Activated naive CD8-positive, alpha-beta T cell treated with anti-CD3 and anti-CD28 coated beads for 36 hours (primary cell): ENCODE results near the gene SSPN. TPM values are rescaled to one million over a fixed set of nuclear protein-coding genes. Genes with fewer than 3 reads are reported as not detected.
A peak's percentile ranks its signal among the peaks of the same experiment; 100 is the strongest.

Experiments
- DNase-seq: peaks from one replicate; pipeline ENCODE4 v3.0.0; 2021
- H3K27ac Mint-ChIP-seq: one replicate; pipeline ENCODE4 v1.8.0; 2022; ENCODE audit warnings: mild to moderate bottlenecking, moderate library complexity, mixed read lengths
- H3K27me3 Mint-ChIP-seq: one replicate; pipeline ENCODE4 v1.8.0; 2022; ENCODE audit warnings: mild to moderate bottlenecking, mixed read lengths
- H3K36me3 Mint-ChIP-seq: one replicate; pipeline ENCODE4 v1.8.0; 2021; ENCODE audit warnings: mild to moderate bottlenecking, mixed read lengths
- H3K4me1 Mint-ChIP-seq: one replicate; pipeline ENCODE4 v1.8.0; 2021; ENCODE audit warnings: mixed read lengths
- H3K4me3 Mint-ChIP-seq: one replicate; pipeline ENCODE4 v1.8.0; 2022; ENCODE audit warnings: mild to moderate bottlenecking, moderate library complexity, mixed read lengths
- H3K9me3 Mint-ChIP-seq: one replicate; pipeline ENCODE4 v1.8.0; 2022; ENCODE audit warnings: mixed read lengths
- total RNA-seq, 2 experiments: library from RNA; stranded (reverse); gene quantifications; one replicate each; pipeline ENCODE4 v1.2.3, GENCODE V29; 2021

The SSPN gene
- total RNA-seq = not detected

GRCh38 chr12:26195250-26195640 is at the start of gene SSPN:
Gene SSPN (plus strand): TSS chr12:26195573. CDS start chr12:26195673, 100 bp downstream.
- peak; percentile 10 for DNase-seq
- Mint-ChIP-seq H3K4me3 (peak within 1 kb of the TSS; percentile 68), H3K27ac (no peak within 1 kb of the TSS), H3K4me1 (peaks cover 3% of the 10 kb centered on the region), H3K36me3 (no peaks in the 10 kb centered on the region), H3K9me3 (no peaks in the 10 kb centered on the region), H3K27me3 (peaks cover 73% of the 10 kb centered on the region)

GRCh38 chr12:26148291-26148690 is 47.1 kb upstream of the SSPN start:
- no peaks in the 10 kb centered on the region for H3K4me1 Mint-ChIP-seq
- no peaks in the 10 kb centered on the region for H3K9me3 Mint-ChIP-seq
- H3K27me3 Mint-ChIP-seq = no peaks in the 10 kb centered on the region
- DNase-seq = no peak
- no peak overlapping the region for H3K4me3 Mint-ChIP-seq
- no peaks in the 10 kb centered on the region for H3K36me3 Mint-ChIP-seq
- H3K27ac Mint-ChIP-seq = no peak overlapping the region

- H3K27me3 Mint-ChIP-seq = no peaks in the 10 kb centered on the region
- DNase-seq = no peak
- H3K9me3 Mint-ChIP-seq = no peaks in the 10 kb centered on the region
- no peak overlapping the region for H3K4me3 Mint-ChIP-seq
- H3K27ac Mint-ChIP-seq = no peak overlapping the region
- no peaks in the 10 kb centered on the region for H3K4me1 Mint-ChIP-seq
- H3K36me3 Mint-ChIP-seq = no peaks in the 10 kb centered on the region
Observed at GRCh38 chr12:26149968-26150500, 45.3 kb upstream of the SSPN start.

GRCh38 chr12:26150736-26151450 is 44.5 kb upstream of the SSPN start:
- H3K4me1 Mint-ChIP-seq = no peaks in the 10 kb centered on the region
- no peak overlapping the region for H3K27ac Mint-ChIP-seq
- H3K36me3 Mint-ChIP-seq = no peaks in the 10 kb centered on the region
- DNase-seq = no peak
- no peaks in the 10 kb centered on the region for H3K27me3 Mint-ChIP-seq
- no peak overlapping the region for H3K4me3 Mint-ChIP-seq
- no peaks in the 10 kb centered on the region for H3K9me3 Mint-ChIP-seq

GRCh38 chr12:26152507-26153102 is 42.8 kb upstream of the SSPN start:
- no peak for DNase-seq
- H3K27ac Mint-ChIP-seq = no peak overlapping the region
- H3K9me3 Mint-ChIP-seq = no peaks in the 10 kb centered on the region
- no peaks in the 10 kb centered on the region for H3K4me1 Mint-ChIP-seq
- no peaks in the 10 kb centered on the region for H3K27me3 Mint-ChIP-seq
- H3K36me3 Mint-ChIP-seq = no peaks in the 10 kb centered on the region
- no peak overlapping the region for H3K4me3 Mint-ChIP-seq

- H3K4me1 Mint-ChIP-seq = no peaks in the 10 kb centered on the region
- no peaks in the 10 kb centered on the region for H3K36me3 Mint-ChIP-seq
- H3K4me3 Mint-ChIP-seq = no peak overlapping the region
- DNase-seq = no peak
- H3K9me3 Mint-ChIP-seq = no peaks in the 10 kb centered on the region
- peaks cover 4% of the 10 kb centered on the region for H3K27me3 Mint-ChIP-seq
- no peak overlapping the region for H3K27ac Mint-ChIP-seq
Observed at GRCh38 chr12:26153421-26154154, 41.8 kb upstream of the SSPN start.

GRCh38 chr12:26156201-26156871 is 39.0 kb upstream of the SSPN start:
- Mint-ChIP-seq H3K27ac (no peak overlapping the region), H3K4me3 (no peak overlapping the region), H3K36me3 (no peaks in the 10 kb centered on the region), H3K4me1 (no peaks in the 10 kb centered on the region), H3K9me3 (no peaks in the 10 kb centered on the region), H3K27me3 (peaks cover 7% of the 10 kb centered on the region)
- DNase-seq = no peak

GRCh38 chr12:26157001-26157400 is 38.4 kb upstream of the SSPN start:
- Mint-ChIP-seq H3K4me3 (no peak overlapping the region), H3K4me1 (no peaks in the 10 kb centered on the region)
- DNase-seq = no peak

GRCh38 chr12:26158078-26158764 is 37.2 kb upstream of the SSPN start:
- H3K27ac Mint-ChIP-seq = no peak overlapping the region
- H3K9me3 Mint-ChIP-seq = no peaks in the 10 kb centered on the region
- H3K4me1 Mint-ChIP-seq = no peaks in the 10 kb centered on the region
- no peak overlapping the region for H3K4me3 Mint-ChIP-seq
- DNase-seq = no peak
- peaks cover 11% of the 10 kb centered on the region for H3K27me3 Mint-ChIP-seq
- no peaks in the 10 kb centered on the region for H3K36me3 Mint-ChIP-seq

More at GRCh38 chr12:26157001-26157400, 38.4 kb upstream of the SSPN start:
- Mint-ChIP-seq H3K36me3 (no peaks in the 10 kb centered on the region), H3K27ac (no peak overlapping the region), H3K9me3 (no peaks in the 10 kb centered on the region), H3K27me3 (peaks cover 7% of the 10 kb centered on the region)

- no peaks in the 10 kb centered on the region for H3K36me3 Mint-ChIP-seq
- peaks cover 12% of the 10 kb centered on the region for H3K27me3 Mint-ChIP-seq
- H3K27ac Mint-ChIP-seq = no peak overlapping the region
- no peak for DNase-seq
- no peaks in the 10 kb centered on the region for H3K4me1 Mint-ChIP-seq
- no peaks in the 10 kb centered on the region for H3K9me3 Mint-ChIP-seq
- H3K4me3 Mint-ChIP-seq = no peak overlapping the region
Observed at GRCh38 chr12:26162174-26162573, 33.2 kb upstream of the SSPN start.

- DNase-seq = no peak
- H3K36me3 Mint-ChIP-seq = no peaks in the 10 kb centered on the region
- no peaks in the 10 kb centered on the region for H3K9me3 Mint-ChIP-seq
- no peak overlapping the region for H3K27ac Mint-ChIP-seq
- no peaks in the 10 kb centered on the region for H3K4me1 Mint-ChIP-seq
- H3K27me3 Mint-ChIP-seq = peaks cover 19% of the 10 kb centered on the region
- H3K4me3 Mint-ChIP-seq = no peak overlapping the region
Observed at GRCh38 chr12:26162905-26163304, 32.5 kb upstream of the SSPN start.

- no peaks in the 10 kb centered on the region for H3K36me3 Mint-ChIP-seq
- peaks cover 18% of the 10 kb centered on the region for H3K27me3 Mint-ChIP-seq
- no peak overlapping the region for H3K4me3 Mint-ChIP-seq
- no peak for DNase-seq
- no peaks in the 10 kb centered on the region for H3K9me3 Mint-ChIP-seq
- no peak overlapping the region for H3K27ac Mint-ChIP-seq
- no peaks in the 10 kb centered on the region for H3K4me1 Mint-ChIP-seq
Observed at GRCh38 chr12:26164118-26164517, 31.3 kb upstream of the SSPN start.

- Mint-ChIP-seq H3K9me3 (no peaks in the 10 kb centered on the region), H3K36me3 (no peaks in the 10 kb centered on the region), H3K27me3 (peaks cover 22% of the 10 kb centered on the region), H3K4me1 (no peaks in the 10 kb centered on the region), H3K27ac (no peak overlapping the region), H3K4me3 (no peak overlapping the region)
- DNase-seq = no peak
Observed at GRCh38 chr12:26172013-26172412, 23.4 kb upstream of the SSPN start.

- DNase-seq = no peak
- Mint-ChIP-seq H3K27me3 (peaks cover 17% of the 10 kb centered on the region), H3K27ac (no peak overlapping the region), H3K9me3 (no peaks in the 10 kb centered on the region), H3K4me1 (no peaks in the 10 kb centered on the region), H3K36me3 (no peaks in the 10 kb centered on the region), H3K4me3 (no peak overlapping the region)
Observed at GRCh38 chr12:26172539-26172938, 22.8 kb upstream of the SSPN start.
